GM18526 (cell line): ENCODE results near the gene KLHL29.

ENCODE experiments used
- POLR2A ChIP-seq: IDR thresholded peaks from 3 replicates; pipeline ENCODE4 v1.6.1; 2011; ENCODE audit not compliant: insufficient read length; ENCODE audit errors: extremely low read depth

The KLHL29 gene

GRCh38 chr2:23525137-23525765, 140.3 kb downstream of the KLHL29 start:
- TF ChIP-seq POLR2A = no peak

- no peak for TF ChIP-seq POLR2A
Measured at GRCh38 chr2:23526114-23526513, 141.1 kb downstream of the KLHL29 start.

- no peak for TF ChIP-seq POLR2A
Measured at GRCh38 chr2:23526835-23527790, 142.1 kb downstream of the KLHL29 start.

GRCh38 chr2:23528171-23528570, 143.2 kb downstream of the KLHL29 start:
- TF ChIP-seq POLR2A = no peak

- no peak for TF ChIP-seq POLR2A
Measured at GRCh38 chr2:23528690-23529089, 143.7 kb downstream of the KLHL29 start.

- TF ChIP-seq POLR2A = no peak
Measured at GRCh38 chr2:23529659-23530058, 144.7 kb downstream of the KLHL29 start.

- no peak for TF ChIP-seq POLR2A
Measured at GRCh38 chr2:23530206-23530908, 145.4 kb downstream of the KLHL29 start.

- no peak for TF ChIP-seq POLR2A
Measured at GRCh38 chr2:23530909-23531276, 145.9 kb downstream of the KLHL29 start.

- no peak for TF ChIP-seq POLR2A
Measured at GRCh38 chr2:23531280-23531679, 146.3 kb downstream of the KLHL29 start.

GRCh38 chr2:23531881-23532280, 146.9 kb downstream of the KLHL29 start:
- TF ChIP-seq POLR2A = no peak

- TF ChIP-seq POLR2A = no peak
Measured at GRCh38 chr2:23532391-23533337, 147.7 kb downstream of the KLHL29 start.

- no peak for TF ChIP-seq POLR2A
Measured at GRCh38 chr2:23533338-23533695, 148.3 kb downstream of the KLHL29 start.

- TF ChIP-seq POLR2A = no peak
Measured at GRCh38 chr2:23534771-23535170, 149.8 kb downstream of the KLHL29 start.

GRCh38 chr2:23536326-23536725, 151.3 kb downstream of the KLHL29 start:
- TF ChIP-seq POLR2A = no peak

GRCh38 chr2:23537991-23538390, 153.0 kb downstream of the KLHL29 start:
- TF ChIP-seq POLR2A = no peak

- no peak for TF ChIP-seq POLR2A
Measured at GRCh38 chr2:23538566-23538965, 153.6 kb downstream of the KLHL29 start.
